HG03442 (cell line): Measurements from ENCODE around the gene CDH4.

Experiments used
- ATAC-seq: cut with Tn5 transposase; IDR thresholded peaks from one replicate; pipeline ENCODE4 v1.9.1; 2021; ENCODE audit warnings: mild to moderate bottlenecking, moderate library complexity; ENCODE audit not compliant: unreplicated experiment

The CDH4 gene

DNA sequence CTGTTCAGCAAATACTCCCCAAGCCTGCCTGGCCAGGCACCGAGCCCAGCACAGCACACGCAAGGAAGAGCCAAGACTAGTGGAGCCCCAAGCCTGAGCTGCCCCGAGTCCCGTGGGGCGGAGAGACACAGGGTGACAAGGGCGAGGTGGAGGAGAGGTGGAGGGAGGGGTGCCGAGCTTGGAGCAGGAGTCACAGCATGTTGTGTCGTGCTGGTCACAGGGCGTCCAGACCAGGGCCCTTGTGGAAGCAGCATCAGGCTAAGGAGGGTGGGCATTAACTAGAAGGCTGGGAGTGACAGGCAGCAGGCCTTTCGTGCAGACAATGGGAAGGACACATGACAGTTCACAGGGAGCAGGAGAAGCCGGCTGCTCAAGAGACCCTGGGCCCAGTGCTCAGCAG, 422.1 kb downstream of the CDH4 start:
- ATAC-seq: no peak

DNA sequence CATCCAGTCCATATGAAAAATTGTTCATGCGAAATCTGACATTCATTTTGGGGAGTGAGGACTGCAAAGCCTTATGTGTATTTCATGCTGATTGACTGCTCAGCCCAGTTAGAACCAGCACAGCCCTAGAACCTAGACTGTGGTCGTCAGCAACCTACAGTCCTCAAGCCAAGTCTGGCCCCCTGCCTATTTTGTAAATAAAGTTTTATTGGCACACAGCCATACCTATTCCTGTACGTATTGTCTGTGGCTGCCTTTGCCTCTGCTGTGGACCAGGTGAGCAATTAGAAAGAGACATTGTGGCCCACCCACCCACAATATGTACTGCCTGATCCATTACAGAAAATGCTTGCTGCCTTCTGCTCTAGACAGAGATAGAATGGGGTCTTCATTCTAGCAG, 422.6 kb downstream of the CDH4 start:
- no peak for ATAC-seq

DNA sequence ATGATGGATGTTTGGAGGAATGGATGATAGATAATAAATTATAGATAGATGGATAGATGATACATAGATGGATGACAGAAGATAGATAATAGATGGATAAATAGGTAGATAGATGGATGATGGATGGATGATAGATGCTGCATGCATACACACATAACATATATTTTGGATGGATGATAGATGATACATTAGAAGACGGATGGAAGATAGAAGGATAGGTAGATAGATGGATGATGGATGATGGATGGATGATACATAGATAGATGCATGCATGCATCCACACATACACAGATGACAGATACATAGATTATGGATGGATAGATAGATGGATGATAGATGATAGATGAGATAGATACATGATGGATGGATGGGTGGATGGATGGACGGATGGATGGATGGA, 425.9 kb downstream of the CDH4 start:
- no peak for ATAC-seq

DNA sequence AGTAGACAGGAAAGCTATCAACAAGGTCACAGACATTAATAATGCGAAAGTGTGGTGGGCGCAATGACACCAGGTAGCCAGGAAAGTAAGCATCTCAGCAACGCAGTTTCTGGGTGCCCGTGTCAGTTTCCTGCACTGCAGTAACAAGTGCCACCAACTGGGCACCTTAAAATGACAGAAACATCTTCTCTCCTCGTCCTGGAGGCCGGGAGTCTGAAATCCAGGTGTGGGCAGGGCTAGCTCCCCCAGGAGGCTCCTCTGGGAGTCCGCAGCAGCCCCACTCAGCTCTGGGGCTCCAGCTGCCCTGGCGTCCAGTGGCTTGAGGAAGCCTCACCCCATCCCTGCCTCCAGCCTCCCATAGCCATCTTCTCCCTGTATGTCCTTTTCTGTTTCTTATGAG, 426.4 kb downstream of the CDH4 start:
- ATAC-seq: no peak

DNA sequence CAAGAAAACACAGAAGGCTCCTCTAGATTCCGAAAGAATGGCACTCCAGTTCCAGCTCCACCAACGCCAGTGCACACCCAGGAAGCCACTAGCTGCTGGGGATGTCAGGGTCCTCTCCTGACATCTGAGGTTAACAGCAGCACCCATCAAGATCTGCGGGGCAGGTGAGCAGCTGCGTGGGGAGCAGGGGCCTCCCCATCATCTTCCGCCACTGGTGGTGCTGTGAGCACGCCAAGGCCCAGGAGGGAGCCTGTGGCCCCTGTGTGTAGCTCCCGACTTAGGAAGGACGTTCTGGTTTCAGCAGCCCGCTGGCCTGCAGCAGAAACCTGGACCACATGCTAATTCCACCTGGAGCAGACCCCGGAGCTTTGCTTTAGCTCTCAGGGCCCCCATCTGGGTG, 427.4 kb downstream of the CDH4 start:
- ATAC-seq: no peak

DNA sequence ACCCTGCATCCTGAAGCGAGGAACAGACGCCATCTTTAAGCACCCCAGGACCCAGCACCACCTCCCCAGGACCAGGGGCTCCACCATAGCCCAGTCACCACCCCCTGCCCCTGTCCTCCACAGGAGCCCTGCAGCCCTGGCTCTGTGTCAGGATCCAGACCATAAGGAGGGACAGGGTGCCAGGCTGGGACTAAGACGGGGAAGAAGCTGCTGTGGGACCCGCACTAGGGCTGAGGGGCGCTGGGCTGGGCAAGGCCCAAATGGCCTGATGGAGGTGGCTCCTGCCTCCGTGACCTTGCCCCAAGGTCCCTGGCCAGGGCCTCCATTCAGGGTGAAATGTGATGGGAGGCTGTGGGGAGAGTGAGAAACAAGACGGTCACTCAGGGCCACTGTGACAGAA, 428.0 kb downstream of the CDH4 start:
- no peak for ATAC-seq

DNA sequence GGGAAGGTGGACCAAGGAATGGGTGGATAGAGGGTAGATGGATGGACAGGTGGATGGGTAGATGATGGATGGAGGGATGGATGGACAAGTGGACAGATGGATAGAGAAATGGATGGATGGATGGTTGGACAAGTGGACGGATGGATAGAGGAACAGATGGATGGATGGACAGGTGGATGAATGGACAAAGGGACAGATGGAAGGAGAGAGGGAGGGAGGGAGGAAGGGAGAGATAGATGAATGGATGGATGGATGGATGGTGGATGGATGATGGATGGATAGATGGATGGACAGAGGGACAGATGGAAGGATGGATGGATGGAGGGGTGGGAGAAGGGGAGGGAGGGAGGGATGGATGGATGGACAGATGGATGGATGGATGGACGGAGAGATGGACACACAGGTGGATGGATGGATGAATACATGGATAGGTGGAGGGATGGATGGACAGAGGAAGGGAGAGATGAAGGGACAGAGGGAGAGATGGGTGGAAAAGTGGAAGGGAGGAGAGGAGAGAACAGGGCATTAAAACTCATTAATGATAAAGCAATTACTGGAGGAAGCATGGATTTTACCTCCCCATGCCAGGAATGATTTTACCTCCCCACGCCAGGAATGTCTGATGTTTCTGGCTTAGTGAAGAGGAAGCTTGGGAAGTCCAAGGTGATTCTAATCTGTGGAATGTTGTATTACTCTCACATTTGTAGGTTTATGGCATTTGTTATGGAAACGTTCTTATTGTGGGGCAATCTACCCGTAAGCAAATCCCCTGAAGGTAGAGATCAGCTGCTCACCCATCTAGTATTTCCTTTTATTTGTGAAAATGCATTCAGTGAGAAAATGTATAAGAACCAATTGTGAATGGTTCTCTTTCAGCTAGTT, 430.3 kb downstream of the CDH4 start:
- ATAC-seq: no peak

DNA sequence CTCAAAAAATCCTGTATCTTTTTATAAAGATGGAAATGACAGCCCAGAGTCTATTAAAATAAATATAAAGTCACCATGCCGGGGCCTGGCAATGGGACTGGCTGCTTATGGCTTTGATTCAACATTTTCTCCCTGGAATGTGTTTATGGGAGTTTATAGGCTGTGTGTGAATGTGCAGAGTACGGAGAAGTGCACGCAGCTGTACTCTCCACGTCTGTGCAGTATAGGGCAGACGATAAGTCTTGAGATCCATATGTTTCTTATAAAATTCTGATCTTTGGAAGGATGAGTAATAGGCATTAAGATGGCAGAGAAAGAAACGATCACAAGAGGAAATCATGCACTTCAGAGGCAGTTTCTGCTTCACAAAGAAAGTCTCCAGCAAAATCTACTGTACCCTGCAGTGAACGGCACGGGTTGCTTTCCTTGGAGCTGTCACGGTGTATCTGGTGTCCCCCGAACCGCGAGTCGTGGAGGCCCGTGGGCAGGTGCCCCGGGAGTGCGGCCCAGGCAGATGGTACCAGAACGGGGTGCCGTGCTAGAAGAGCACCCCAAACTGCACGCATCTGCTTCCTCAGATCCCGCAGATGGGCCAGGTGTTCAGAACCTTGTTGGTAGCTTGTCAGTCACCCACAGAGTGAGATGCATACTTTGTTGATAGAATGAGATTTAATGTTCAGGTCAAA, 431.1 kb downstream of the CDH4 start:
- no peak for ATAC-seq

DNA sequence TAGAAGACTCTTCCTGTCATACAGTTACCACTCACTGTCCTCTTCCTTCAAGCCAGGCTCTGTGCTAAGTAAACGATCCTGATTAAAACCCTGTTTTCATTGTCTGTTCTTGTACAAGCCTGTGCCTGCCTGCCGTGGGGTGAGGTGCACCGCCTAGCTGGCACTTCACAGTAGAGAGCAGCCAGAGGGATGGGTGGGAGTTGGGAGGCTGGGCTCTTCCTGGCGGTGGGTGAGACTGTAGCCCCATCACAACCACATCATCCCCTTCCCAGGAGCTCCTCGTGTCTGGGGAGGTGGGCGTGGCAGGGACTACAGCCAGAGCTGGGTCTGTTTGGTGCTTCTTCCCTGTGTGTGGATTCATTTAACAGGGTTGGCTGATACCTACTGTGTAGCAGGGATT, 431.7 kb downstream of the CDH4 start:
- no peak for ATAC-seq

DNA sequence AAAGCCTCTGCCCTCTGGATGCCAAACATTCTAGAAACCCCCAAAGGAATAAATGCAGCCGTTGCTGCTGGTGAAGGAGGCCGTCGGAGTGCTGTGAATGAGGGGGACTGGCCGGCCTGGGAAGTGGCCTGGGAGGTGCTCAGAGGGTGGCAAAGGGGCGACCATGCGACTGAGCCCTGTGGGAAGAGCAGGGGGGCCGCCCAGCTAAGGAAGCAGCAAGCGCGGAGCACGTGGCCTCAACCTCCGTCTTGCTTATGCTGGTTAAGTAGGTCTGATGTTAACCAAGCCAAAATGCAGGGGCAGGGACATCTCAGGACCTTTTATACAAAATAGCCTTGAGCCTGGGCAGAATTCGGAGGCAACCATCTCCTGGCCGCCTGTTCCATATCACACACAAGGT, 432.1 kb downstream of the CDH4 start:
- ATAC-seq: no peak

DNA sequence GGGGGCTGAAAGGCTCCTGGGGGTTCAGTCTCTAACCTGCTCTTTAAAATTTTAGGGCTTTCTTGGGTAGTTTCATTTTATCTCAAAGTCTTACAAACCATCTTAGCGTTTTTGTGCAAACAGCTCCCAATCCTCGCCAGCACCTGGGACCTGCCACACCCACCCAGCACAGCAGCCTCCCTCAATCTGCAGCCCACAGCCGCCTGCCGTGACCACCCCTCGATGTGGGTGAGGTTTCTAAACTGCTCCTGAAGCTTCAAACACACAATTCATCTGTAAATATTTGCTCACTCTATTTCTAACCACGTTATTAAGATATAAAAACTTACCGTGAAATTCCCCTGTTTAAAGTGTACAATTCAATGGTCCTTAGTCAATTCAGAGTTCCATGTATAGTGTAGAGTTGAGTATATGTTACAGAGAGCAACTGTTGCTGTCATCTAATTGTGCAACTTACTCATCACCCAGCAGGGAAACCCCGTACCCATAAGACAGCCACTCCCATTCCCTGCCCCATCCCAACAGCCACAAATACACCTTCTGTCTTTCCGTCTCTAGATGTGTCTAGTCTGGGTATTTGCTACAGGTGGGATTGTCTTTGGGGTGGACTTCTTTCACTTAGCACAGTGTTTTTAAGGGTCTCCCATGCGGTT, 432.6 kb downstream of the CDH4 start:
- no peak for ATAC-seq

DNA sequence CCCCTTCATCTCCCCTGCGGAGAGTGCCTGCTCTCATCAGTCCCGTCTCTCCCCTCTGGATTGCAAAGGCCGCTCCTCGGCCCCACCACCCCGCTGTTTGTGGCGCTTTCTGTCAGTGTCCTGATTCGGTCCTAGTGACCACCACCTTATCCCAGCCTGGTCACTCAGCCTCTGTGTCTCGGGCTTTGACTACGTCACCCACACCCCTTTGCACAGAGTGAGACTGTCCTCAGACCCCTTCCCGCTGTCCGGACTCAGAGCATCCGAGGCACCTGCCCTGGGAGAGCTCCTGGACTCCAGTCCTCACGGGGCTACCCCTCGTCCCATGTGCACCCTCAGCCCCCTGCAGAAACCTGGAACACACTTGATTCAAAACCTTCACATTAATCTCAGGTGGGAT, 433.4 kb downstream of the CDH4 start:
- ATAC-seq: no peak

DNA sequence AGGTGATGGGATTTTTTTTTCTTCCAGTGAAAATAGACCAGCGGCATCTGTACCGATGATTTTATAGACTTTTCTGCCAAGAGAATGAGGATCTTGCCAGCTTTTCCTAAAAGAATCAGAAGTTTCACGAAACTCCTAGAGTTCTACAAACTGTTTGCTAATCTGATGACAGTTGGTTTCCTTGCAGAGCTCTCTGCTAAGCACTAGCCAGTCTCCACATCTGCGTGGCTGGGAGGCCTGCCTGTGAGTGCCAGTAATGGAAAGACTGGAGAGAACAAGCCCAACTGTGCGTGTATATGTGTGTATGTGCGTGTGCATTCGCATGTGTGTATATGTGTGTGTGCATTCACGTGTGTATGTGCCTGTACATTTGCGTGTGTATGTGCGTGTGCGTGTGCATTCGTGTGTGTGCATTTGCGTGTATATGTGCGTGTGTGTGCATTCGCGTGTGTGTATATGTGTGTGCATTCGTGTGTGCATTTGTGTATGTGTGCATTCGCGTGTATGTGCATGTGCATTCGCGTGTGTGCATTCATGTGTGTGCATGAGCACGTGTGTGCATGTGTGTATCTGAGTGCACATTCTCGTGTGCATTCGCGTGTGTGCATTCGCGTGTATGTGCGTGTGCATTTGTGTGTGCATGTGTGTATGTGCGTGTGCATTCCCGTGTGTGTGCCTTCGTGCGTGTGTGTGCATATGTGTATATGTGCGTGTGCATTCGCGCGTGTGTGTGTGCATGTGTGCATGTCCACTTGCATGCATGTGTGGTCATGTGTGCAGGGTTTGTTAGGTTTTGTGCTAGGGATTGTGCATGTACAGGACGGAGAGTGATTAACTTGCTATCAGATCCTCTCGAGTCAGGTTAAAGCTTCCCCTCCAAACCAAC, 434.2 kb downstream of the CDH4 start:
- no peak for ATAC-seq

DNA sequence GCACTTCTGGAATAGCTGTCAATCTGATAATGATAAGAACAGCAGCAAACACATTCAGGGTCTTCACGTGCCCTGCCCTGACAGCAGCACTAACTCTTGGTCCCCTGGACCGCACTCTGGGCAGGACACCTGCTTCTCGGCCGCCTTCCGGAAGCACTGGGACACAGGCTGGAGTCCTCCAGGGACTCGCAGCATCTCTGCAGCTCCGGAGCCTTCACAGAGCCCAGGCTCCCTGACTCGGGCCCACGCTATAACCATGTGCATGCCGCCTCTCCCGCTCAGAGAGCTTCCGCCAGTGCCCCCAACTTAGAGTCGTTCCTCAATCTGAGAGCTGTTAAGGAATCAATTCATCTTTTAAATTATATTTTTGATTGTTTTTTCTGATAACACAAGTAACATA, 436.4 kb downstream of the CDH4 start:
- no peak for ATAC-seq

DNA sequence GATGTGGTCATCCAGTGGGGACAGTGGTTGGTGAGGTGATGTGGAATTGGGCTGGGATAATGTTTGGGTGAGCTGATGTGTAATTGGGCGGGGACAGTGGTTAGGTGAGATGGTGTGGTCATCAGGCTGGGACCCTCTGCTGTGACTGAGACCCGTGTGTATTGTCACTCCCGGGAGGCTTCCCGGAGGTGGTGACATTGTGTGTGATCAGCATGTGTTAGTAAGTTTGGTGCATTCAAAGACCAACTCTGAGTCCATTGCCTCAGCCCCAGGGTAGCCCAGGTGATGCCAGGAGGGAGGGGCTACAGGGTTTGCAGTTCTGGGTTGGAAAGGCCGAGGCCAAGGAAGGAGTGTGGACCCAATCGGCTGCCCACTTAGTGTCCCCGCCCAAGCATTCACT, 438.1 kb downstream of the CDH4 start:
- ATAC-seq: no peak

DNA sequence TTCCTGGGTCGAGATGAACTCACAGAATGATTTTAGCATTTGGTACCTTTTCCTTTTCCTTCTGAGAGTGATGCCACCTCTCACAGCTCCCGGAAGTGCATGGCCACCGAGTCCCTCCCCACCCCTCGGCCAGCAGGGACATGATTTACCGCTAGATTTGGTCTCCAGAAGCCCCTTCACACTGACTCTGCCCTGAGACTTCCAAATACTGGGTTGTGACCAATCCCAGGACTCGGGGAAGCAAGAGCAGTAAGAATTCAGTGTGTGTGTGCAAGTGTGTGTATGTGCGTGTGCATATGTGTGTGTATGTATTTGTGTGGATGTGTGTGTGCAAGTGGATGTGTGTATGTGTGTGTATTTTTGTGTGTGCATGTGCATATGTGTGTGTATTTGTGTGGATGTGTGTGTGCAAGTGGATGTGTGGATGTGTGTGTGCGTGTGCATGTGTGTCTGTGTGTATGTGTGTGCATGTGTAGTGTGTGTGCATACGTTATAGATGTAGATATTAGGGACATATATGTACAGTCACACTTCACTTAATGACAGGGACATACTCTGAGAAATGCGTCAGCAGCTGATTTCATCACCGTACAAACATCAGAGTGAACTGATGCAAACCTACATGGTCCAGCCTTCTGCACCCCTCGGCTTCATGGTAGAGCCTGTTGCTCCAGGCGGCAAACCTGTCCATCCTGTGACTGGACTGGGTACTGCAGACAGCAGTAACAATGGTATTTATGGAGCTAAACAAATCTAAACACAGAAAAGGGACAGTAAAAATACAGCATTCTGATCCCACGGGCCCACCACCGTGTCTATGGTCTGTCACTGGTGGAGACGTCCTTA, 439.2 kb downstream of the CDH4 start:
- ATAC-seq: no peak

DNA sequence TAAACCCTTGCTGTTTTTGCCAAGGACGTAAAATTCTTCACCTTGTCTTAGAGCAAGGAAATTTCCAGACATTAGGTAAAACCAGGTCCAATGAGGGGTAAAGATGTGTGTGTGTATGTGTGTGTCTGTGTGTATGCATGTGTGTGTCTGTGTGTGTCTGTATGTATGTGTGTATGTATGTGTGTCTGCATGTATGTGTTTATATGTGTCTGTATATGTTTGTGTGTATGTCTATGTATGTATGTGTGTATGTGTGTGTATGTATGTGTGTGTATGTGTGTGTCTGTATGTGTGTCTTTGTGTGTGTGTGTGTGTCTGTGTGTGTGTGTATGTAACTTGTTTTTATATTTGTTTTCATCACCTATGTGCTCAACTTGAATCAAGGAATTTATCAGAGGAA, 439.9 kb downstream of the CDH4 start:
- ATAC-seq: no peak

DNA sequence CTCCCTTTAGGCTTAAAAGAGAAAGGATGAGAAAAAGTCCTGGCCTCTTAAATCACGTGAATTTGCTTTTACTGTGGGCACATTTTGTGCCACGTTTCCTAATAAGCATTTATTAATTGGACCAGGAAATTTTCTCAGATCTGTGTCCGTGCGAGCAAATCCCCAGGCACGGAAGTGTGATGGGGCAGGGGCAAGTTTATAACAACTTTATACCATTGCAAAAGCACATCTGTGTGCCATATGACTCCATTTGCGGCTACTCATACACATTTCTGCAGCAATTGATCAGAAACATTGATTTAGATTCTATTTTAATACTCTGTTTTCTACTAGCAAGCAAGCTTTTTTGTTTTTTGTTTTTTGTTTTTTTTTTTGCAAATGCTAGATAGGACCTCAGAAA, 440.4 kb downstream of the CDH4 start:
- ATAC-seq: no peak

DNA sequence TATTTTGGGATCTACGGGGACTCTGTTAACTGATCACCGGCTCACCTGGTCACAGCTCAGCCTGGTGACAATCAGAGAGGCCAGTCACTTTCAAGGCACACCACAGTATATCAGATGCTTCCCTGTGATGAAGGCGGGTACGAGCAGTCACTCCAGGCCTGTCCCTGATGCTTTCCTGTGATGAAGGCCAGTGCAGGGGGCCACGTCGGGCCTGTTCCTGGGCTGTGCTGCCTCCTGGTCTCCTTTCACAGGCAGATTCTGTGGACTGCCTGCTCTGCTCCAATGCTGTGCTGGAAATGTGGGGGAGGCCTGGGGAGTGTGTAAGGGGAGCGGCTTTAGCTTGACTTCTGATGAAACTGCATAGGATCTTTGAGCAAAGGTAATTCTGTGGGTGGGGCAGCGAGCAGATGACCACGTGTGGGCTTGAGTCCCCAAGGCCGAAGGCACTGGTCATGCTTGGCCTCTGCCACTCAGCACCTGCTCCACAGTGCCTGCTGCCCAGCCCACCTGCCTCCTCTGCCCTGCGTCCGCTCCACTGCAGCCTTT, 441.1 kb downstream of the CDH4 start:
- ATAC-seq: no peak

DNA sequence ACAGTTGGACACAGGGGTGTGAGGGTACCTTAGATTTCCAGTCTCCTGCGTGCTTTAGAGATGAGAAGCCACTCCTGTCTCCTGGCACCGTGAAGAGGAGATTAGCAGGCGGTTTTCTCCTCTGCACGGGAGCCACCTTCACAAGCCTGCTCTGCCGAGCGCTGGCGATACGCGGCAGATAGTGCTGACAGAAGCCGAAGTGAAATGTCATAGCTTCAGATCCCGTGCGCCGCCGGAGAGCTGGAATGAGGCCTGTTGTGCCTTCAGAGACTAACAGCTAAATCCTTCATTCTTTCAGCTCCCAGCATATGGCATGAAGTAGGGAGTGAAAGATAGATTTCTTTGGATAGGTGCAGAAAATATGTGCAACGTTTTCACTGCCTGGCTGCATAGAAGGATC, 442.6 kb downstream of the CDH4 start:
- no peak for ATAC-seq
